SK-N-MC (cell line): ENCODE results near the gene MRNIP.

Experiments
- DNase-seq: peaks from one replicate; pipeline ENCODE4 v3.0.0-alpha.2; 2011; ENCODE audit warnings: low read depth, low spot score
- H3K27ac ChIP-seq: fragments of 200-600 bp; sonication (generic); 2 replicates; pipeline ENCODE4 v1.5.1; 2016; ENCODE audit warnings: mixed run types
- H3K36me3 ChIP-seq: fragments of 200-600 bp; sonication (generic); 2 replicates; pipeline ENCODE4 v1.6.1; 2017; ENCODE audit warnings: antibody characterized with exemption, low read length, mixed read lengths; ENCODE audit not compliant: insufficient read depth
- H3K4me3 ChIP-seq: fragments of 200-600 bp; sonication (generic); 2 replicates; pipeline ENCODE4 v1.5.1; 2016
- H3K9ac ChIP-seq: fragments of 200-600 bp; sonication (generic); 2 replicates; pipeline ENCODE4 v1.8.0; 2017; ENCODE audit warnings: mixed run types, mixed read lengths; ENCODE audit not compliant: insufficient read length
- H3K9me3 ChIP-seq: fragments of 200-600 bp; sonication (generic); 2 replicates; pipeline ENCODE4 v1.6.1; 2017; ENCODE audit warnings: low read depth, mild to moderate bottlenecking, antibody characterized with exemption, low read length, moderate library complexity, mixed read lengths
- EZH2 ChIP-seq: fragments of 200-600 bp; sonication (generic); IDR thresholded peaks from one replicate; pipeline ENCODE4 v1.6.1; 2017; ENCODE audit warnings: antibody characterized with exemption
- FOXP2 ChIP-seq: optimal IDR thresholded peaks from 2 replicates; pipeline ENCODE3; 2011; ENCODE audit warnings: mild to moderate bottlenecking, moderate library complexity; ENCODE audit not compliant: insufficient read depth; ENCODE audit errors: extremely low read length, control extremely low read depth
- POLR2AphosphoS5 ChIP-seq: IDR thresholded peaks from 2 replicates; pipeline ENCODE4 v1.6.1; 2012; ENCODE audit warnings: mild to moderate bottlenecking, low read depth, low read length, borderline replicate concordance

MRNIP gene

GRCh38 chr5:179858586-179859427 is at the start of gene MRNIP:
Gene MRNIP, minus strand, starts transcription at chr5:179858817. Its CDS starts 21 bp downstream, at chr5:179858796.
- Histone ChIP-seq H3K9ac (peak within 1 kb of the TSS; percentile 88), H3K4me3 (peak within 1 kb of the TSS; percentile 97), H3K9me3 (no peaks in the 10 kb centered on the region), H3K27ac (no peak within 1 kb of the TSS), H3K36me3 (peaks cover 8% of the 10 kb centered on the region; the same call in 1 of the 2 replicates)
- TF ChIP-seq FOXP2 (peak; percentile 45), EZH2 (no peak), POLR2AphosphoS5 (peak; percentile 94)
- DNase-seq, result peak; percentile 16

GRCh38 chr5:179907556-179908324 is 49.1 kb upstream of the MRNIP start, which contains the start of gene TBC1D9B:
Gene TBC1D9B, minus strand, starts transcription at chr5:179907897. Its CDS starts 76 bp downstream, at chr5:179907821.
- H3K36me3 ChIP-seq, result peaks cover 17% of the 10 kb centered on the region; the same call in 1 of the 2 replicates
- peak within 1 kb of the TSS; percentile 82 for H3K9ac ChIP-seq
- H3K4me3 ChIP-seq, result peak within 1 kb of the TSS; percentile 87
- no peak for DNase-seq
- TF ChIP-seq POLR2AphosphoS5, result peak; percentile 65; the same call in 1 of the 2 replicates
- TF ChIP-seq FOXP2, result no peak
- no peaks in the 10 kb centered on the region for H3K9me3 ChIP-seq
- no peak within 1 kb of the TSS for H3K27ac ChIP-seq

- Histone ChIP-seq H3K9me3 (no peaks in the 10 kb centered on the region), H3K36me3 (peaks cover 17% of the 10 kb centered on the region; the same call in 1 of the 2 replicates), H3K27ac (no peak overlapping the region), H3K4me3 (peak overlapping the region; percentile 87), H3K9ac (peak overlapping the region; percentile 82)
- no peak for TF ChIP-seq FOXP2
- DNase-seq, result no peak
Measured at GRCh38 chr5:179906795-179907555, 48.4 kb upstream of the MRNIP start.

GRCh38 chr5:179906294-179906794 is 47.7 kb upstream of the MRNIP start:
- H3K27ac ChIP-seq, result no peak overlapping the region
- H3K9ac ChIP-seq, result peak overlapping the region; percentile 82
- no peaks in the 10 kb centered on the region for H3K9me3 ChIP-seq
- TF ChIP-seq POLR2AphosphoS5, result no peak
- no peak for TF ChIP-seq EZH2
- no peak for TF ChIP-seq FOXP2
- H3K36me3 ChIP-seq, result peaks cover 17% of the 10 kb centered on the region; the same call in 1 of the 2 replicates
- H3K4me3 ChIP-seq, result peak overlapping the region; percentile 87
- DNase-seq, result no peak

- peaks cover 17% of the 10 kb centered on the region; the same call in 1 of the 2 replicates for H3K36me3 ChIP-seq
- no peaks in the 10 kb centered on the region for H3K9me3 ChIP-seq
- no peak for DNase-seq
- H3K9ac ChIP-seq, result no peak overlapping the region
- TF ChIP-seq POLR2AphosphoS5 (no peak), FOXP2 (no peak), EZH2 (no peak)
- H3K27ac ChIP-seq, result no peak overlapping the region
- H3K4me3 ChIP-seq, result no peak overlapping the region
Measured at GRCh38 chr5:179905161-179905560, 46.5 kb upstream of the MRNIP start.

GRCh38 chr5:179904463-179905160 is 46.0 kb upstream of the MRNIP start:
- no peak for DNase-seq
- Histone ChIP-seq H3K9me3 (no peaks in the 10 kb centered on the region), H3K4me3 (no peak overlapping the region), H3K27ac (no peak overlapping the region), H3K9ac (no peak overlapping the region), H3K36me3 (peaks cover 18% of the 10 kb centered on the region)
- TF ChIP-seq FOXP2, result no peak
- TF ChIP-seq EZH2, result no peak
- no peak for TF ChIP-seq POLR2AphosphoS5

- Histone ChIP-seq H3K9ac (no peak overlapping the region), H3K4me3 (no peak overlapping the region), H3K36me3 (peaks cover 30% of the 10 kb centered on the region), H3K9me3 (no peaks in the 10 kb centered on the region), H3K27ac (no peak overlapping the region)
- no peak for TF ChIP-seq EZH2
- no peak for TF ChIP-seq POLR2AphosphoS5
- no peak for TF ChIP-seq FOXP2
- DNase-seq, result no peak
Measured at GRCh38 chr5:179902763-179903158, 44.1 kb upstream of the MRNIP start.
